Eye (tissue), 1 donor: ENCODE results near the gene DEPDC1B.
"Not testable (repeated sequence)": the region's sequence is repeated elsewhere in the genome, so short reads cannot be mapped to it uniquely, and the experiment has no call there.

Experiments
- DNase-seq: peaks from one replicate; pipeline ENCODE4 v3.0.0-alpha.2; 2015

Gene DEPDC1B, protein sequence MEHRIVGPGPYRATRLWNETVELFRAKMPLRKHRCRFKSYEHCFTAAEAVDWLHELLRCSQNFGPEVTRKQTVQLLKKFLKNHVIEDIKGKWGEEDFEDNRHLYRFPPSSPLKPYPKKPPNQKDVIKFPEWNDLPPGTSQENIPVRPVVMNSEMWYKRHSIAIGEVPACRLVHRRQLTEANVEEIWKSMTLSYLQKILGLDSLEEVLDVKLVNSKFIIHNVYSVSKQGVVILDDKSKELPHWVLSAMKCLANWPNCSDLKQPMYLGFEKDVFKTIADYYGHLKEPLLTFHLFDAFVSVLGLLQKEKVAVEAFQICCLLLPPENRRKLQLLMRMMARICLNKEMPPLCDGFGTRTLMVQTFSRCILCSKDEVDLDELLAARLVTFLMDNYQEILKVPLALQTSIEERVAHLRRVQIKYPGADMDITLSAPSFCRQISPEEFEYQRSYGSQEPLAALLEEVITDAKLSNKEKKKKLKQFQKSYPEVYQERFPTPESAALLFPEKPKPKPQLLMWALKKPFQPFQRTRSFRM

DNA sequence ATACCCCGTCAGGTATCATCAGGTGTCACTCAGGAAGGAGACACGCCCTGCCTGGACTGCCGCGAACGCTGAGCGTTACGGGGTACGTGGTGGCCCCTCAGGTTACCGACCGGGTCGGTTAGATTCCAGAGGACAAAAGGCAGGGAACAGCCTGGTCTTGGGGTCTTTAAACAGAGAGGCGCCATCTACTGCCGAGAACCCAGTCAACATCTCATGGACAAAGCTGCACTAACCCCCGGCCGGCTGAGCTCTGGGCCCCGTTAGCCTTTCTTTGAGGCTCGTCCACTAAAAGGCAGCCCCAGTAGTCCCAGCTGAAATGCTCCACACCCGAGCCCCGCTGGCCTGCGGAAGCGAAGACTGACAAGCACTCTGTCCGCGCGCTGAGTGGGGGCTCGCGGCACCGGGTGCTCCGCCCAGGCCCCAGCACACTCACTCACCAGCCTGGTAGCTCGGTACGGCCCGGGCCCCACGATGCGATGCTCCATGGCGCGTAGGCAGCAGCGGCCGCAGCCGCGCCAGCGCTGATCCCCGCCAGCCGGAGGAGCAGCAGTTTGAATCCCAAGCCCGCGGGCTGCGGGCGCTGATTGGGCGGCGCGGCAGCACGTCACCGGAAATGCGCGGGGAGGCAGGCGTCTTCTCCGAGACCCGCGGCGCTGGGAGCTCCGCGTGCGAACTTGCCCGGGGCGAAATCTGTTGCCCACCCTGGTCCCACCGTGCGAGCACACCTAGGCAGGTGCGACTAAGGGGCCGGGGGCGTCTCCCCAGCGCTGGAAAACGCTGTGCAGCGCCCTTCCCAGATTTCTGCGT is at the start of gene DEPDC1B:
Gene DEPDC1B, minus strand, starts transcription at position 558 of the 807 bp plus-strand sequence. Its CDS starts 73 bp downstream, at position 485.
- peak; percentile 97 for DNase-seq

- no peak for DNase-seq
Observed at GRCh38 chr5:60744682-60745081, 44.7 kb upstream of the DEPDC1B start.

DNA sequence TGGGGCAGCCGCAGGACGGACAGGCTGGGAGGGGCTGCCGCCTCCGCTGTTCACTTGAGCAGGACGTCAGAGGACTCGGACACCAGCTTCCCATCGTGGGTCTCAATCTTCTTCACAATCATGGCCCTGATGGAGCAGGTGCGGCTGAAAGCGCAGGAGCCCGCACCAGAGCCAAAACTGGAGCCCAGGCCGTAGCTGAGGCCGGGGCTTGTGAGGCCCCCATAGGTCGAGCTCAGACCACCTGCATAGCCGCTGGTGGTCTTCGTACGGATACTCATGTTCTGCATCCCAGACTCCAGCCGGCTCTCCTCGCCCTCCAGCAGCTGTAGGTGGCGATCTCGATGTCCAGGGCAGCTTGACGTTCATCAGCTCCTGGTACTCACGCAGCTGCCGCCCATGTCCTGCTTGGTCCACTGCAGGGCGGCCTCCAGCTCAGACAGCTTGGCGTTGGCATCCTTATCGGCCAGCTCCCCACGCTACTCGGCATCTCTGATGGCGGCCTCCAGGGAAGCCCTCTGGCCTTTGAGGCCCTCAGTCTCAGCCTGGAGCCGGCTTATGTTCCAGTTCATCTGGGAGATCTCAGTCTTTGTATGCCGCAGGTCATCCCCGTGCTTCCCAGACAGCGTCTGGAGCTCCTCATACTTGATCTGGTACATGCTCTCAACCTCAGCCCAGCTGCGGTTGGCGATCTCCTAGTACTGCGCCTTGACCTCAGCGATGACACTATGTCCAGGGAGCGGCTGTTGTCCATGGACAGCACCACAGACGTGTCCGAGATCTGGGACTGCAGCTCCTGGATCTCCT is 43.7 kb upstream of the DEPDC1B start:
- no peak for DNase-seq

GRCh38 chr5:60740322-60740721 is 40.4 kb upstream of the DEPDC1B start:
- DNase-seq, result no peak

DNA sequence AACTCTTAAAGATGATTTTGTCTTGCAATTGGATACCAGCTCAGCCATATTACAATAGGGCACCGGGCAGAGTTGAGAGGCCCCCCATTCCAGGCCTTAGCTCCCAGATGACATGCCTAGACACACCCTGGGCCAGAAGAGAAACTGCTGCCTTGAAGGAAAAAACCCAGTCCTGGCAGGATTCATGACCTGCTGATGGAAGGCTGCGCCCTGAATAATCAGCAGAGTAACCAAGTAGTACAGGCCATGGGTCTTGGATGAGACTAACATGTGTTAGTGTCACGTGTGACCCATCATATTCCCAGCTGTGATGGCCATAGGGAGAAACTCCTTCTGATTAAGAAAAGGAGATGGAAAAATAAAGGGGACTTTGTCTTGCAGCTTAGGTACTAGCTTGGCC is 39.0 kb upstream of the DEPDC1B start:
- no peak for DNase-seq

GRCh38 chr5:60738461-60738860 is 38.5 kb upstream of the DEPDC1B start:
- no peak for DNase-seq

DNA sequence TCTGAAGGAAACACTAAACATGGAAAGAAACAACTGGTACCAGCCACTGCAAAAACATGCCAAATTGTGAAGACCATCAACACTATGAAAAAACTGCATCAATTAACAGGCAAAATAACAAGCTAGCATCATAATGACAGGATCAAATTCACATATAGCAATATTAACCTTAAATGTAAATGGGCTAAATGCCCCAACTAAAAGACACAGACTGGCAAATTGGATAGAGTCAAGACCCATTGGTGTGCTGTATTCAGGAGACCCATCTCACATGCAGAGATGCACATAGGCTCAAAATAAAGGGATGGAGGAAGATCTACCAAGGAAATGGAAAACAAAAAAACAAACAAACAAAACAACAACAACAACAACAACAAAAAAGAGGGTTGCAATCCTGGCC is 30.9 kb upstream of the DEPDC1B start:
- DNase-seq, result not testable (repeated sequence)

GRCh38 chr5:60727033-60727679 is 27.2 kb upstream of the DEPDC1B start:
- DNase-seq, result no peak

DNA sequence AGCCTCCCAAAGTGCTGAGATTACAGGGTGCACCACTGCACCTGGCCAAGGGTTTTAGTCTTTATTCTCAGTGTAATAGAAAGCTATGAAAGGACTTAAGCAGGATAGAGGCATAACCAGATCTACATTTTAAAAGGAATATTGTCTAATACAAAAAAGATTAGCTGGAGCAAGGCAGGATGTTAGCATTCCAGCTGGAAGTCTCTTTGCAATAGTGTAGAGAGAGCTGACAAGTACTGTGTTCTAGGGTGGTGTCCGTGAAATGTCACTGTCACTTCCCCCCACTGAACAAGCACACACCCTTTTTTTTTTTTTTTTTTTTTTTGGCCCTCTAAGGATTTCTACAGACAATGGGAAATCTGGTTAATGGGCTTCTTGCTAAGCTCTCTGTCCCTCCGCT is 24.2 kb upstream of the DEPDC1B start:
- DNase-seq, result no peak

GRCh38 chr5:60722416-60722815 is 22.4 kb upstream of the DEPDC1B start:
- no peak for DNase-seq

GRCh38 chr5:60719329-60719728 is 19.4 kb upstream of the DEPDC1B start:
- DNase-seq, result no peak

- no peak for DNase-seq
Observed at GRCh38 chr5:60718166-60718892, 18.4 kb upstream of the DEPDC1B start.

- not testable (repeated sequence) for DNase-seq
Observed at GRCh38 chr5:60715201-60715928, 15.4 kb upstream of the DEPDC1B start.

DNA sequence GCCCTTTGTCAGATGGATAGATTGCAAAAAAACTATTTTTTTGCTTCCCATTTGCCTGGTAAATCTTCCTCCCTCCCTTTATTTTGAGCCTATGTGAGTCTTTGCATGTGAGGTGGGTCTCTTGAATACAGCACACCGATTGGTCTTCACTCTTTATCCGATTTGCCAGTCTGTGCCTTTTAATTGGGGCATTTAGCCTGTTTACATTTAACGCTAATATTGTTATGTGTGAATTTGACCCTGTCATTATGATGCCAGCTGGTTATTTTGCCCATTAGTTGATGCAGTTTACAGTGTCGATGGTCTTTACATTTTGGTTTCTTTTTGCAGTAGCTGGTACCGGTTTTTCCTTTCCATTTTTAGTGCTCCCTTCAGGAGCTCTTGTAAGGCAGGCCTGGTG is 13.0 kb upstream of the DEPDC1B start:
- DNase-seq, result no peak

GRCh38 chr5:60711892-60712291 is 11.9 kb upstream of the DEPDC1B start:
- not testable (repeated sequence) for DNase-seq

GRCh38 chr5:60710362-60710761 is 10.4 kb upstream of the DEPDC1B start:
- DNase-seq, result no peak

DNA sequence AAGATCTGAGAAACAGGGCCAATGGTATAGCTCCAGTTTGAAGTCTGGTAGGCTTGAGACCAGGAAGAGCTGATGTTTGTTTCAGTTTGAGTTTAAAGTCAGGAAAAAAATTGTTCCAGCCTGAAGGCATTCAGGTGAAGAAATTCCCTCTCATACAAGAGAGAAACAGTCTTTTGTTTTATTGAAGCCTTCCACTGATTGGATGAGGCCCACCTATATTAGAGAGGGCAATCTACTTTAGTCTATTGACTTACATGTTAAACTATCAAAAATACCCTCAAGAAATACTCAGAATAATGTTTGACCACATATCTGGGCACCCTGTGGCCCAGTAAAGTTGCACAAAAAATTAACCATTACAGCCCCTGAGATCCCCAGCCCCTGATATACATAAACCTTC is 5.2 kb upstream of the DEPDC1B start:
- no peak for DNase-seq

DNA sequence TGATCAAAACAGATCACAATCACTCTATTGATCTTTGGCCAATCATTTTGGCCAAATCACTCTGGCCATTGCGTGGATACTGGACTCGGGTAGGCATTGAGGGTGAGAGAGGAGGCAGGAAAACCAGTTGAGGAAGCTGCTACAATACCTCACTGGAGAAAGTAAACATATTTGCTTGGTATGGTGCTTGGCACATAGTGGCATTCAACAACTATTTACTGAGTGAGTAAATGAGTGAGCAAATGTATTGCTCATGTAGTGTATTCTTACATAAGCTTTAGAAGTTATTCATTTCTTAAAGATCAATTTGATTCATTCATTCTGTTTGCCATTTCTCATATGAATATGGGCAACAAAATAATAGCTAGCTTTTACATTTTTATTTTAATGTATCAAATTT is 4.0 kb upstream of the DEPDC1B start:
- no peak for DNase-seq

GRCh38 chr5:60701321-60701968 is 1.5 kb upstream of the DEPDC1B start:
- peak; percentile 36 for DNase-seq

DNA sequence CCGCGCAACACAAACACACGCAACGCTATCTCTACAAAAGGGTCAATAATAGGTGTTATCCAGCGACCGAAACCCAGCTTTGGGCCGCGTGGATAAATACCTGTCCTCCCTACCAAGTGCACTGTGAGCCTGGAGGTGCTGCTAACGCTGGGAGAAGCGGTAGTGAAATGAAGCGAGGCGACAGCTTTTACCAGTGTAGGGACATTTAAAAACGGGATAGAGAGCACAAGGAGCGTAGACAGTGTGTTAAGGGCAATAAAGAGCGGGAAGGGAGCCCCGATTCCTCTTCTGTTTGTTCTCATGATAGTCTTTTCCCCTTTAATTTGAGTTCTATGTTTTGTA is 421 bp upstream of the DEPDC1B start:
- no peak for DNase-seq

DNA sequence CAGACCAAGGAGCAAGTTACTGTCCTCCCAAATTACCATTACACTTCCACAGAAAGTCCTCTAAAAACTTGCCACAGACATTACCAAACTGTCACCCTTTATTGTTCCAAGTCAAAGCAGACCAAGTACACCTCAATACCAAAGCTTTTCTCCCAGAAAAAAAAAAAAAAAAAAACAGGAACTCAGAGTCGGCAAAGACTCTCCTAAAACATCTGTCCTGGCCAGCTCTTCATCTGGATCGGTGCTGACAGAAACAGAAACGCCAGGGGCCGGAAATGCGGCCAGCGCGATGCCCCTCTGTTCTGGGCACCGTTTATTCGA is 718 bp downstream of the DEPDC1B start:
- DNase-seq, result no peak
